Neural cell (in vitro differentiated cells): Measurements from ENCODE around the gene FHOD3.

Experiments used
- CTCF ChIP-seq: fragments of 450-650 bp; IDR thresholded peaks from 2 replicates; pipeline ENCODE4 v1.5.1; 2014; ENCODE audit warnings: antibody characterized with exemption, mild to moderate bottlenecking, moderate library complexity; ENCODE audit not compliant: poor library complexity, severe bottlenecking
- EP300 ChIP-seq: fragments of 450-650 bp; conservative IDR thresholded peaks from 2 replicates; pipeline ENCODE4 v1.6.1; 2014; ENCODE audit warnings: antibody characterized with exemption, mild to moderate bottlenecking, moderate library complexity; ENCODE audit not compliant: poor library complexity, severe bottlenecking
- EZH2 ChIP-seq: fragments of 200-600, 300-800 bp; shearing (Covaris generic), sonication (generic); IDR thresholded peaks from 2 replicates; pipeline ENCODE4 v1.6.1; 2014; ENCODE audit warnings: antibody characterized with exemption, low read length, borderline replicate concordance, mild to moderate bottlenecking; ENCODE audit not compliant: insufficient read depth, poor library complexity, severe bottlenecking
- MXI1 ChIP-seq: fragments of 450-650 bp; conservative IDR thresholded peaks from 2 replicates; pipeline ENCODE4 v1.6.1; 2014; ENCODE audit warnings: antibody characterized with exemption, mild to moderate bottlenecking; ENCODE audit not compliant: poor library complexity, severe bottlenecking
- POLR2AphosphoS5 ChIP-seq: IDR thresholded peaks from 2 replicates; pipeline ENCODE4 v1.6.1; 2012
- RAD21 ChIP-seq: fragments of 450-650 bp; conservative IDR thresholded peaks from 2 replicates; pipeline ENCODE4 v1.6.1; 2014; ENCODE audit warnings: antibody characterized with exemption, mild to moderate bottlenecking, moderate library complexity
- REST ChIP-seq: IDR thresholded peaks from 2 replicates; pipeline ENCODE4 v1.6.1; 2012; ENCODE audit warnings: borderline replicate concordance
- TAF1 ChIP-seq: IDR thresholded peaks from 2 replicates; pipeline ENCODE4 v1.6.1; 2012; ENCODE audit warnings: low read depth

GRCh38 chr18:36468161-36468560, 170.6 kb downstream of the FHOD3 start:
- no peak for TF ChIP-seq POLR2AphosphoS5
- TF ChIP-seq CTCF = no peak
- TF ChIP-seq EZH2 = no peak
- TF ChIP-seq EP300 = no peak
- TF ChIP-seq RAD21 = no peak
- TF ChIP-seq REST = no peak
- TF ChIP-seq TAF1 = no peak
- no peak for TF ChIP-seq MXI1
